HG02943 (cell line): ENCODE results near the gene PLBD1.

Experiments
- ATAC-seq: cut with Tn5 transposase; IDR thresholded peaks from one replicate; pipeline ENCODE4 v1.9.1; 2021; ENCODE audit warnings: mild to moderate bottlenecking, low read depth, moderate library complexity; ENCODE audit not compliant: unreplicated experiment

PLBD1 gene

DNA sequence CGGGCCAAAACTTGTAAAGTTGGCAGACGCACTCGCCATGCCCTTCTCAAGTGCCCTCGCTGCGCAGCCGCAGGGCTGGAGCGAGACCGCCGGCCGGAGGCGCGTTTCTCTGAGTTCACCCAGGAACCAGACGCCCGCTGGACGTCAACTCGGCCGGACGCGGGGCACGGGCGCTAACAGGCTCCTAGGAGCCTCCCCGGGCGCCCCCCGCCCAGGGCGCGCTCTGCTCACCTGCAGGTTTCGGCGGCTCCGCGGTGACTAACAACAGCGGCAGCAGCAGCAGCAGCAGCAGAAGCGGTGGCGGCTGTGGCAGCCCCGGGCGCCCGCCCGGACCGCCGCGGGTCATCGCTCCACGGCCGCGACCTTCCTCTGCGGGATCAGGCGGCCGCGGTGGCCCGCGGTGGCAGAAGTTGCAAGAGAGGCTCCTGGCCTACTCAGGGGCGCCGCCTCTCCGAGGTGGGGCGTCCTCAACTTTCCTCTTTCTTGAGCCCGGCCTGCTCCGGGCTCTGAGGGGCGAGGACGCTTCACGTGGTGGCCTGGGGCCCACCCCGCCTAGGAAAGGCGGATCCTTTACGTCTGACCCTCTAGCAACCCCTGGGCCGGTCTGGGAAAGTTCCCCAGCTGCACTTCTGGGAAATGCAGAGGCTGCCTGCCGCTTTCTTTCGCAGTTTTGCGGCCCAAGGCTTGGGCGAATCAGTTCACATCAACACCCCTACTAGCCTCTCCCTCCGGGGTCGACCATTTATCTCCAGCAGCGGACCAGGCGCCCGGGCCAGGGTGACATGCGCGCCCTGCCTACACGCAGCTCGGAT lies at the start of gene PLBD1:
PLBD1 (minus strand) TSS at position 533 of the 812 bp plus-strand sequence; CDS start at position 346, 187 bp downstream.
- no peak for ATAC-seq

DNA sequence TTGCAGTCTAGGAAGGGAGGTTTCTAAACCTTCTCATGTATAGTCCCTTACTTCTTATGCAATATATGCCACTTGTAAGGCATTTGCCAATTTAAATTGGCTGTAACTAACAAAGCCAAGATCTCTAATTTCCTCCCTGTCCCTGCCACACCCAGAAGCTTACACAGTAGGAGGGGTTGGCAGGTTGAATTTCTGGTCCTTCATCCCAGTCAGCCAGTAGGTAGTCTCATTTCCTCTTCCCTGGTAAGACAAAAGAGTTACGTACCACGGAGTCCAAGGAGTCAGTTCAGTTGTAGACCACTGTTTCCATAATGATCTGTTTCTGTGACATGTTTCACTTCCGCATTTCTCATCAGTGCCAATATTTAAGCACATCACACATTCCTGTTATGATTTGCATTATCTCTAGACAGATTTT lies 47.0 kb upstream of the PLBD1 start:
- peak; percentile 37 for ATAC-seq

DNA sequence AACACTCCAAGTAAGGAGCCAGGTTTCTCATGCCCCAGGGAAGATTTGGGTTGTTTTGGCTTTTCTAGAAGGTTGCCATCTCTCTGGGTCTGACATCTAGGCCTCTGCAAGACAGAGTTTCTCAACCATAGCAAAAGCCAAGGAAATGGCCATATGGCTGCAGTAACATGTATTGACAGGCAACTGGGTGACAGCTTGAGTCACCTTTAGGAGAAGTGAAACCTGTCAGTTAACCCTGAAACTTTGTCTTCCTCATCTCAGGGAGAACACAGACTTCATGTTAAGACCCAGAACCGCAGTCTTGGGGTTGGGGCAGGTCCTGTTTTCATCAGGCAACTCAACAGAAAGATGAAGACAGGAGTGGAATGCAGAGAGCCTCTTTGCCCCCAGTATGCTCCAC lies 46.0 kb upstream of the PLBD1 start:
- peak; percentile 97 for ATAC-seq

DNA sequence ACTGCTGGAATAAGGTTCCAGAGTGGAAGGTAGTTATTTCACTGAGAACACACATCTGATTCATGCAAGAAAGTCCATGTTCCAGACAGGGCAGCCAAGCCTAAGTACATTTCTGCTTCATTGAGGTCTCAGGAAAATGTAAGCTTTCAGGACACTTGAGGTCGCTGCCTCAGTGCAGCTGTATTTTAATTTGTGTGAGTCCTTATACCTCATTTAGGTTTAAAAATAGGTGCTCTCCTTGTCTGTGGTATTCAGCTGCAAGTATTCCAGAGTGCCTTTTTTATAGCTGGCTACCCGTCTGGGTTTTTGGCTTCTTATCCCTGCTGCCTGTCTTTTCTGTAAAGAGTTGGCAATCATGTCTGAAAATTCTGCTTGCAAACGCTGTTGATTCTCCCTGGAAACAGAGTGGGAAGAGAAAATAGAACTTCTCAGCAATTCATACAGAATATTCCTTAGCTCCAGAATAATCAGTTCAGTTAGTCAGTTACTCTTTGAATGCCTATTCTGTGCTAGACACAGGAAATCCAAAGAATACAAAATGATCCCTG lies 45.3 kb upstream of the PLBD1 start:
- no peak for ATAC-seq

GRCh38 chr12:14612250-14612649 lies 44.6 kb upstream of the PLBD1 start:
- no peak for ATAC-seq

DNA sequence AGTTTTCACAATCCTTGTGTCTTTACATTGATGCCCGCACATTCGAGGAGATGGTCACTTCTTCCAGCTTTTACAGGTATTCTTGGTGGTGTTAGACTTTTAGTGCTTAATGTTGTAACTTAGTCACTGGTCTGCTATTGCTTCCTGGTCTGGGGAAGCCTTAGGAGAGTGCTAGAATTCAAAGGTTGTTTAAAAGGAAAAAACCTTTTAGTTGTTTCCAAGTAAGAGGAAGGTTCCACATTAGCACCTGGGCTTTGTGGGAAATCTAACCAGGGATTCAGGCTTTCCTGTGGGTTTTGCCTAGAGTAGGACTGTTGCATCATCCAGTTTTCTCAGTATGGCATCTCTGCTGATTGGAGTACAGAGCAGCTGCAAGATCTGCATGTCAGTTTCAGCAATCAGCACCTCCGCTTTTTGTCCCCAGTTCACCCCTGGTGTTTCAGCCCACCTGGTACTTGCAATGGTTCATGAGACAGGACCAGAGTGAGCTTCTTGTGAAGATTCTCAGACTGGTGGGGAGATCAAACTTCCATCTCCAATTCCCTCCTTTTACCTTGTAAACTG lies 44.0 kb upstream of the PLBD1 start:
- ATAC-seq = no peak

DNA sequence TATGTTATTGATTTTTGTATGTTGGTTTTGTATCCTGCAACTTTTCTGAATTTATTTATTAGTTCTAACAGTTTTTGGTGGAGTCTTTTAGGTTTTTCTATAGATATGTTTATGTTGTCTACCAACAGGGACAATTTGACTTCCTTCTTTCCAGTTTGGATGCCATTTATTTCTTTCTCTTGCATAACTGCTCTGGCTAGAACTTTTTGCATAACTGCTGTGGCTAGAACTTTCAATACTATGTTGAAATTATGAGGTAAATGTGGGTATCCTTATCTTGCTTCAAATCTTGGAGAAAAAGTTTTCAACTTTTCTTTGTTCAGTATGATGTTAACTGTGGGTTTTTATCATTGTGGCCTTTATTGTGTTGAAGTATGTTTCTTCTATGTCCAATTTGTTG lies 39.9 kb upstream of the PLBD1 start:
- ATAC-seq = no peak

DNA sequence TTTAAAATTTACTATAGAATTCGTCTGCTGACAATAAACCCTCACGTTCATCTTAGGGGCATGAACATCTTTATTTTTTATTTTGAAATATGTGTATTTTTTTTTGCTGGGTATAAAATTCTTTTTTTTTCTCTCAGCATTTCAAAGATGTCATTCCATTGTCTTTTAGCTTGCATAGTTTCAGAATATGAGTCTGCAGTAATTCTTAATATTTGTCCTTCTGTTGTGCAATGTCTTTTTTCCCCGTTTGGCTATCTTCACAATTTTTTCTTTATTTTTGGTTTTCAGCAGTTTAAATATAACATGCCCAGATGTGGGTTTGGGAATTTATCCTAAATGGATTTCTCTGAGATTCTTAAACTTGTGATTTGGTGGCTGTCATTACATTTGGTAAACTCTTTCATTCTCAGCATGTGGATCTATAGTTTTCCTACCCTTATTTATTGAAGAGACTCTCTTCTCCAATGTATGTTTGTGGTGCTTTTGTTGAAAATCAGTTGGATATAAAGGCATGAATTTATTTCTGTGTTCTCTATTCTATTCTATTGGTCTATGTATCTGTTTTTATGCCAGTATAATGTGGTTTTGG lies 37.8 kb upstream of the PLBD1 start:
- ATAC-seq = no peak

- ATAC-seq = no peak
Measured at GRCh38 chr12:14601692-14602478, 34.2 kb upstream of the PLBD1 start.

GRCh38 chr12:14597480-14597879 lies 29.8 kb upstream of the PLBD1 start:
- no peak for ATAC-seq

GRCh38 chr12:14591719-14592118 lies 24.0 kb upstream of the PLBD1 start:
- no peak for ATAC-seq

GRCh38 chr12:14589169-14590004 lies 21.7 kb upstream of the PLBD1 start:
- no peak for ATAC-seq

DNA sequence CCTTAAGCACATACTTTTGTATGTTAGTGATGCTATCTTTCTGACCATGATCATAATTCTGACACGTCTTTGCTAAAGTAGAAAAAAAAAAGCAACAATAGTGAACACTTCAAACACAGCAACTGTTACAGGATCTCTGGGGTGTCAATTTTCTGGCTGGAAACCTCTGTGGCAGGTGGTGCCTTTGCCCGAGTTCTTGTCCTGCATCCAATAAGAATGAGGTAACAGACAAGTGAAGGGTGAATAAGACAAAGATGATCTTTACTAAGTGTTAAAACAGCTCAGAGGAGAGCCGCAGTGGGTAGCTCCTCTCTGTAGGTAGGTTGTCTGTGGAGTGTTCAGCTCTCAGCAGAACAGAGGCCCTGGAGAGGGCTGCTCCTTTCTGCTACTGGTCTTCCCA lies 20.9 kb upstream of the PLBD1 start:
- ATAC-seq = no peak

DNA sequence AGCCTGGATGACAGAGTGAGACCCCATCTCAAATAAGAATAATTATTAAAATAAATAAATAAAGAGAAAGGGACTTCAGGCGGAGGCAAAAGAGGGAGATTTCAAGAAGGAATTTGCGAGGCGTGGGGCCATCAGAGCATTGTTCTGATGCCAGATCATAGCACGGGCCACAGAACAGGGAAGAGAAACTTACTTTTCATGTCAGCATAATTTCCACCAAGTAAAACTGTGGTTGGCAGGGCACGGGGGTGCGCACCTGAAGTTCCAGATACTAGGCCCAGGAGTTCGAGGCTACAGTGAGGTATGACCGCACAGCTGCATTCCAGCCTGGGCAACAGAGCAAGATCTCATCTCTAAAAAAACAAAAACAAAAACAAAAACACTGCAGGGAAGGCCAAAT lies 11.0 kb upstream of the PLBD1 start:
- ATAC-seq = no peak

DNA sequence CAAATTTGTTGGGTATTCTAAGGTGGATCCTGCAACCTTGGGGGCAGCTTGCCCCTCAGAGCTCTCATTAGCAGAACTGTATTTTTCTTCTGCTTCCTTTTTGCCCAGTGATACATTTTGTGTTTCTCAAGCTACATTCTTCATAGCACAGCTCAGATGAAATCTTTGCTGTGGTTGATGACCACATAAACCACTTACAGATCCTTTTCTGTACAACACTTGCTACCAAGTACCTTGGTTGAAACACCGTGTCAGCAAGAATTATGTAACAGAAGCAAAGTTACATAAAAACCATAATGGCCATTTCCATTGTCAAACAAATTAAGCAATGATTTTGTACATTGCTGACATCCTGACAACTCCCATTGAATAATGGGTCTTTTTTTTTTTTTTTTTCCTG lies 9.7 kb upstream of the PLBD1 start:
- ATAC-seq = no peak

DNA sequence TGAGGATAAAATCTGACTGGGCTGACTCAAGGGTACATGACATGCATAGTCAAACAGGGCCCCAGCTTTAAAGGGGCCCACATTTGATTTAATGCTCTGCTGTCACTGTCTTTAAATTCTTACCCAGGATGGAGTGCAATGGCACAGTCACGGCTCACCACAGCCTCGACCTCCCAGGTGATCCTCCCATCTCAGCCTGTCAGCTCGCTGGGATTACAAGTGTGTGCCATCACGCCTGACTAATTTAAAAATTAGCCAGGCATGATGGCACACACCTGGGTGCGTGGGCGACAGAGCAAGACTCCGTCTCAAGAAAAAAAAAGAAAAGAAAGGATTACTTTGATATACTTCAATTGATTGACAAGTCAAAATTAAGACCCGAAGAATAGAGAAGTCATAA lies 9.2 kb upstream of the PLBD1 start:
- no peak for ATAC-seq

DNA sequence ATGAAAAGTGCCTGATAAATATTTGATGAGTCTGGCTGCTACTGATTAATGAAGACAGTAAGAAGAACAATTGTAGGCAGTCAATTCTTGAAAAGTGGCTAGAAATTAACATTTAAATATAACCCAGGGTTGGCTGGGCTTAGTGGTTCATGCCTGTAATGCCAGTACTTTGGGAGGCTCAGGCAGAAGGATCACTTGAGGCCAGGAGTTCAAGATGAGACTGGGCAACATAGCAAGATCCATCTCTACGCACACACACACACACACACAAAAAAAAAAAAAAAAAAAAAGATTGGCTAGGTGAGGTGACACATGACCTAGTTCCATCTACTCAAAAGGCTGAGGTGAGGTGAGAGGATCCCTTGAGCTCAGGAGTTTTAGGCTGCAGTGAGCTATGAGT lies 7.9 kb upstream of the PLBD1 start:
- ATAC-seq = no peak

GRCh38 chr12:14573118-14573517 lies 5.4 kb upstream of the PLBD1 start:
- no peak for ATAC-seq

GRCh38 chr12:14572401-14572800 lies 4.7 kb upstream of the PLBD1 start:
- no peak for ATAC-seq

GRCh38 chr12:14571779-14572178 lies 4.1 kb upstream of the PLBD1 start:
- no peak for ATAC-seq
